CD14-positive monocyte (primary cell): Measurements from ENCODE around the gene TNFRSF4. TPM values are rescaled to one million over a fixed set of nuclear protein-coding genes. Genes with fewer than 3 reads are reported as not detected.

ENCODE experiments used
- DNase-seq, 3 donors: peaks; one replicate each; pipeline ENCODE4 v3.0.0-alpha.2; 2011 to 2022
- H2AFZ ChIP-seq: 2 replicates; pipeline ENCODE4 v1.6.0; 2012; ENCODE audit warnings: mild to moderate bottlenecking, low read depth, low read length, inconsistent platforms; ENCODE audit not compliant: insufficient read depth, poor library complexity, severe bottlenecking
- H3K27ac ChIP-seq, 2 donors: 1 replicate in 1 of 2; 2 replicates in 1 of 2; pipeline ENCODE4 v1.5.1; 2012 to 2013; ENCODE audit warnings: low read length in 2 of 2, control low read depth in 1 of 2, inconsistent platforms in 1 of 2, low read depth in 1 of 2, mild to moderate bottlenecking in 1 of 2
- H3K27me3 ChIP-seq, 2 donors: one replicate each; pipeline versions ENCODE4 v1.6.0 to v1.6.1; 2011 to 2013; ENCODE audit warnings: low read length in 2 of 2; ENCODE audit not compliant: control insufficient read depth in 2 of 2, insufficient read depth in 2 of 2
- H3K36me3 ChIP-seq, 2 donors: replicated peaks in 1 of 2; 1 replicate in 1 of 2; 2 replicates in 1 of 2; pipeline versions ENCODE4 v1.5.1 to v1.6.1; 2012 to 2013; ENCODE audit warnings: low read length in 2 of 2, control low read depth in 1 of 2, inconsistent platforms in 1 of 2, mild to moderate bottlenecking in 1 of 2; ENCODE audit not compliant: insufficient read depth in 2 of 2, control insufficient read depth in 1 of 2
- H3K4me1 ChIP-seq, 2 donors: 1 replicate in 1 of 2; 2 replicates in 1 of 2; pipeline versions ENCODE4 v1.5.1 to v1.6.1; 2012 to 2013; ENCODE audit warnings: low read length in 2 of 2, control low read depth in 1 of 2, inconsistent platforms in 1 of 2, mild to moderate bottlenecking in 1 of 2, moderate library complexity in 1 of 2; ENCODE audit not compliant: insufficient read depth in 2 of 2, control insufficient read depth in 1 of 2
- H3K4me2 ChIP-seq: replicated peaks from 2 replicates; pipeline ENCODE3; 2012; ENCODE audit warnings: low read length, moderate library complexity, mild to moderate bottlenecking; ENCODE audit not compliant: poor library complexity, severe bottlenecking; ENCODE audit errors: extremely low read depth
- H3K4me3 ChIP-seq, 3 experiments: fragments of 200-600 bp in 1 of 3; sonication (generic) in 1 of 3; replicated peaks in 1 of 3; 1 replicate in 2 of 3; 2 replicates in 1 of 3; pipeline ENCODE4 v1.5.1; 2011 to 2013; ENCODE audit warnings: low read length in 3 of 3, mild to moderate bottlenecking in 3 of 3, control low read depth in 2 of 3, low read depth in 2 of 3, inconsistent platforms in 1 of 3, moderate library complexity in 1 of 3
- H3K79me2 ChIP-seq: 2 replicates; pipeline ENCODE4 v1.6.0; 2012; ENCODE audit warnings: mild to moderate bottlenecking, control low read depth, inconsistent platforms, low read length, moderate library complexity; ENCODE audit not compliant: insufficient read depth
- H3K9ac ChIP-seq: 2 replicates; pipeline ENCODE4 v1.6.0; 2017; ENCODE audit warnings: low read length, mild to moderate bottlenecking; ENCODE audit not compliant: insufficient read depth, poor library complexity, severe bottlenecking
- H3K9me3 ChIP-seq, 2 donors: replicated peaks in 1 of 2; 1 replicate in 1 of 2; 2 replicates in 1 of 2; pipeline versions ENCODE4 v1.5.1 to v1.6.1; 2012 to 2013; ENCODE audit warnings: low read length in 2 of 2, control low read depth in 1 of 2; ENCODE audit not compliant: control insufficient read depth in 1 of 2, insufficient read depth in 1 of 2
- H4K20me1 ChIP-seq: 2 replicates; pipeline ENCODE4 v1.6.0; 2012; ENCODE audit warnings: mild to moderate bottlenecking, low read length, control low read depth, moderate library complexity; ENCODE audit not compliant: insufficient read depth
- H3K27ac Mint-ChIP-seq, 7 donors: one replicate each; pipeline ENCODE4 v1.8.0; 2020; ENCODE audit warnings: mild to moderate bottlenecking in 7 of 7, mixed read lengths in 7 of 7, moderate library complexity in 6 of 7, inconsistent platforms in 2 of 7
- H3K27me3 Mint-ChIP-seq, 3 donors: one replicate each; pipeline ENCODE4 v1.8.0; 2021 to 2022; ENCODE audit warnings: low read depth in 3 of 3, mild to moderate bottlenecking in 3 of 3, mixed read lengths in 3 of 3, moderate library complexity in 3 of 3, inconsistent platforms in 1 of 3
- H3K36me3 Mint-ChIP-seq, 2 donors: one replicate each; pipeline ENCODE4 v1.8.0; 2020; ENCODE audit warnings: mixed read lengths in 2 of 2, inconsistent platforms in 1 of 2, mild to moderate bottlenecking in 1 of 2
- H3K4me1 Mint-ChIP-seq: one replicate; pipeline ENCODE4 v1.8.0; 2020; ENCODE audit warnings: mild to moderate bottlenecking, mixed read lengths
- H3K4me3 Mint-ChIP-seq, 2 donors: one replicate each; pipeline ENCODE4 v1.8.0; 2020; ENCODE audit warnings: mild to moderate bottlenecking in 2 of 2, mixed read lengths in 2 of 2, moderate library complexity in 1 of 2
- H3K9me3 Mint-ChIP-seq, 7 donors: one replicate each; pipeline ENCODE4 v1.8.0; 2020 to 2022; ENCODE audit warnings: mixed read lengths in 7 of 7, mild to moderate bottlenecking in 6 of 7, moderate library complexity in 6 of 7, inconsistent platforms in 2 of 7
- CTCF ChIP-seq: fragments of 200-600 bp; IDR thresholded peaks from one replicate; pipeline ENCODE4 v1.8.0; 2022; ENCODE audit warnings: antibody characterized with exemption, mild to moderate bottlenecking
- WGBS: methylation state at CpG from one replicate; pipeline ENCODE4 v1.1.5; 2013; ENCODE audit warnings: missing lambda C conversion rate; ENCODE audit not compliant: insufficient coverage; 5-methylcytosine and 5-hydroxymethylcytosine counted together
- intact Hi-C, 2 donors: fragments of 100-400 bp; cut with micrococcal nuclease; formaldehyde crosslinking; loops; one replicate each; pipeline versions ENCODE4 v1.15.0 to v1.15.1; 2023
- polyA plus RNA-seq, 3 donors: library from polyadenylated mRNA; depleted of rRNA in 1 of 3; unstranded in 2 of 3; stranded (reverse) in 1 of 3; fragments of 300-500 nt in 2 of 3; fragments of >200 nt in 1 of 3; fragmentation: Illumina TruSeq in 2 of 3; gene quantifications; 1 replicate in 2 of 3; 2 replicates in 1 of 3; pipeline ENCODE4 v1.2.3, GENCODE V29; 2012 to 2021

Gene TNFRSF4
- polyA plus RNA-seq, 3 donors = 0.05 TPM; not detected in 2

- WGBS = 94% methylated on average over 19 of the region's 29 CpGs
- Histone ChIP-seq H3K36me3 (no peaks in the 10 kb centered on the region), H3K4me3 (no peak overlapping the region), H3K27me3 (peaks cover 4 to 37% of the 10 kb centered on the region in 2 donors), H3K79me2 (no peaks in the 10 kb centered on the region), H3K9me3 (peaks cover 0 to 6% of the 10 kb centered on the region in 2 donors), H3K27ac (no peak overlapping the region), H3K9ac (no peak overlapping the region), H3K4me2 (no peak overlapping the region), H2AFZ (no peak overlapping the region), H3K4me1 (no peaks in the 10 kb centered on the region), H4K20me1 (no peaks in the 10 kb centered on the region)
- peaks cover 4 to 15% (median 7%) of the 10 kb centered on the region in 7 donors for H3K9me3 Mint-ChIP-seq
- peaks cover 28 to 50% (median 34%) of the 10 kb centered on the region in 3 donors for H3K27me3 Mint-ChIP-seq
- DNase-seq = no peak
- H3K36me3 Mint-ChIP-seq = no peaks in the 10 kb centered on the region
- TF ChIP-seq CTCF = no peak
- no peak overlapping the region for H3K27ac Mint-ChIP-seq
- peak overlapping the region in 1 of 2 donors; percentile 30 for H3K4me3 Mint-ChIP-seq
- H3K4me1 Mint-ChIP-seq = no peaks in the 10 kb centered on the region
- intact Hi-C loops = no loop called here
Observed at GRCh38 chr1:1175221-1176062, 38.5 kb downstream of the TNFRSF4 start.

GRCh38 chr1:1173793-1174415, 40.0 kb downstream of the TNFRSF4 start, which contains the start of gene TTLL10:
Gene TTLL10, plus strand, starts transcription at chr1:1173880. Its CDS starts 5,336 bp downstream, at chr1:1179216.
- H3K9me3 Mint-ChIP-seq = peaks cover 4 to 15% (median 7%) of the 10 kb centered on the region in 7 donors
- H3K9me3 ChIP-seq = peaks cover 0 to 6% of the 10 kb centered on the region in 2 donors
- H3K4me3 Mint-ChIP-seq = peak within 1 kb of the TSS in 1 of 2 donors; percentile 57
- H4K20me1 ChIP-seq = no peaks in the 10 kb centered on the region
- H3K27ac ChIP-seq = no peak within 1 kb of the TSS
- H3K4me3 ChIP-seq = no peak within 1 kb of the TSS
- DNase-seq = no peak
- no peak within 1 kb of the TSS for H3K27ac Mint-ChIP-seq
- H3K4me2 ChIP-seq = no peak within 1 kb of the TSS
- no peaks in the 10 kb centered on the region for H3K79me2 ChIP-seq
- TF ChIP-seq CTCF = no peak
- H3K27me3 Mint-ChIP-seq = peaks cover 33 to 58% (median 41%) of the 10 kb centered on the region in 3 donors
- H3K4me1 Mint-ChIP-seq = no peaks in the 10 kb centered on the region
- H3K36me3 Mint-ChIP-seq = no peaks in the 10 kb centered on the region
- WGBS = 13% methylated on average over 34 of the region's 35 CpGs
- H3K36me3 ChIP-seq = no peaks in the 10 kb centered on the region
- no peak within 1 kb of the TSS for H3K9ac ChIP-seq
- H3K27me3 ChIP-seq = peaks cover 4 to 37% of the 10 kb centered on the region in 2 donors
- intact Hi-C loops = no loop called here
- H2AFZ ChIP-seq = no peak within 1 kb of the TSS
- no peaks in the 10 kb centered on the region for H3K4me1 ChIP-seq
